Measurements from ENCODE around the gene NBAS.
"Not testable (repeated sequence)": the region's sequence is repeated elsewhere in the genome, so short reads cannot be mapped to it uniquely, and the experiment has no call there.

The NBAS gene

GRCh38 chr2:15527074-15527739 is 33.9 kb downstream of the NBAS start:
- DNase-seq (ENCODE audit: low spot score): no peak

GRCh38 chr2:15521641-15522181 is 39.4 kb downstream of the NBAS start:
- DNase-seq (ENCODE audit: low spot score): no peak

- no peak for DNase-seq (ENCODE audit: low spot score)
These were observed 40.8 kb downstream of the NBAS start for GRCh38 chr2:15520346-15520745.

DNA sequence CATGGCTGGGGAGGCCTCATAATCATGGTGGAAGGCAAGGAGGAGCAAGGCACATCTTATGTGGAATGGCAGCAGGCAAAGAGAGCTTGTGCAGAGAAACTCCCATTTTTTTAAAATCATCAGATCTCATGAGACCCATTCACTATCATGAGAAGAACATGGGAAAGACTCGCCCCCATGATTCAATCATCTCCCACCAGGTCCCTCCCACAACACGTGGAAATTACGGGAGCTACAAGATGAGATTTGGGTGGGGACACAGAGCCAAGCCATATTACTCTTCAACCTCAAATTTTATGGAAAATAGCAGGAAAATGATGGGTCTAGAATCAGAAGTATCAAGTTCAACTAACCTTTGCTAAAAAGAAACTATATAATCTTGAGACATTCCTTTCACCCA is 42.4 kb downstream of the NBAS start:
- not testable (repeated sequence) for DNase-seq (ENCODE audit: low spot score)

- no peak for DNase-seq (ENCODE audit: low spot score)
These were observed 43.3 kb downstream of the NBAS start for GRCh38 chr2:15517793-15518192.

DNA sequence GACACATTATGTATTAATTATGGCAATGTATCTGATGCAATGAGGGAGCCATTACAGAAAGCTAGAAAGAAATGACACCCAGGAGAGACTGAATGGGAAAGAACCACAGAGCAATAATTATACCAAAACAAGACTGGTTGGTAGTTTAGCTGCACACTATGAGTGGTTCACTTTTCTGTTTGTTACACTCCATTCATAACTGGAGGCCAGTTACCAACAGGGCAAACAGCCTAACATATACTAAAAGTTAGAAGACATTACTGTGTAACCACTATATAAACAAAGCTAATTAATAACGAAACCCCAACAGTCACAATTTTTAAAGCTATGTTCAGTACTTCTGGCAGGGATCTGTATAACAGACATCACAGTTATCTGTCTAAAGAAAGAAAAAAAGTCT is 49.4 kb downstream of the NBAS start:
- DNase-seq (ENCODE audit: low spot score): no peak

DNA sequence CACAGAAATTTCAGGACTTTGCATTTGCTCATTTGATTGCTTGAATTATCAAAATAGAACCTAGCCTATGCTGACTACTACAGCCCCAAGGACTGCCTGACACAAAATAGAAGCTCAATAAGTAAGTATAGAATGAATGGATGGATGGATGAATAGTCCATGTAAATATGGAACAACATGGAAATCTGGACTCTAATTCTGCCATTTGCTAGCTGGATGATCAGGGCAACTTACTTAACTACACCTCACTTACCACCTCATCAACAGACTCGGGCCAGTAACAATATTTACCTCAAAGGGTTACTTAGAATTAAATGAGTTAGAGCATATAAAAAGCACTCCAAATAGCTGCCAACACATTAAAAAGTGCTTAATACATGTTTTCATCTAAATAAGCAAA is 50.6 kb downstream of the NBAS start:
- no peak for DNase-seq (ENCODE audit: low spot score)

DNA sequence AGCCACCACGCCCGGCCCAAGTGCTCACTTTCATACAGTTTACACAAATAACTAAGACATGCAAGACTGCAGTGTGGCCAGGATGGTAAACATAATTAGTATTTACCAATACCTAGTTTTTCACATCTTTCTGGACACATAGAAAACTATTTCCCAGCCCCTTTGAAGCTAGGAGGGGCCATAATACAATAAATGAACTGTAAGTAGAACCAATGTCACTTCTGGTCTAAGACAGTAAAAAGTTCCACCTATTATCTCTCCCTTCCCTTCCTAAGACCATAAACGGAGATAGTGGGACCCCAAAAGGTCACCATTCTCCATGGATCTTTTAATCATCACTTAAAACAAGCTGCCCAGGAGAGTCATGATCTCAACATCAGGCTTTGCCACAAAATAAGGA is 51.0 kb downstream of the NBAS start:
- no peak for DNase-seq (ENCODE audit: low spot score)

- no peak for DNase-seq (ENCODE audit: low spot score)
These were observed 53.4 kb downstream of the NBAS start for GRCh38 chr2:15507697-15508096.

- DNase-seq (ENCODE audit: low spot score): no peak
These were observed 54.1 kb downstream of the NBAS start for GRCh38 chr2:15507061-15507460.

DNA sequence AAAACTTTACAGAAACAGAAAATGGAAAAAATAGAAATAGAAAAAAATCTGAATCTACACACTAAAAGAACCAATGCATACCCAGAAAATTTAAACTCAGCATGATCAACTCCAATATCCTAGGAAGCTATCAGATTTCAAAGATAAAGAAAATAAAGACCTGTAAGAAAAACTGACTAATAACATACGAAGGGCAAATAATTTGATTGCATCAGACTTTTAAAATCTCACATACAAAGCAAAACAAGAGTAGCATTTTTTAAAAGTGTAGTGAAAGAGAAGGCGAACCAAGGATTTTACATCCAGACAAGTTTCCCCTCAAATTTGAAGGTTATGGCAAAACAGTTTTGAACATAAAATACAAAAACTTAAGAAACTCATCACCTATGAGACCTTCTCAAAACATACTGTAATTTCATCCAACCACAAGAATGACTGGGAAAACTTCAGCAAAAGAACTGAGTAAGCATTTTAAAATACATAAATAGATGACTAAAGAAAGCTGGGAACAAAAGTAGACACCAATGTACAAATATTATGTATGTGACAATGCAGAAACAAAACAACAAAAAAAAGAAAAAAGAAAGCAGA is 54.8 kb downstream of the NBAS start:
- no peak for DNase-seq (ENCODE audit: low spot score)

DNA sequence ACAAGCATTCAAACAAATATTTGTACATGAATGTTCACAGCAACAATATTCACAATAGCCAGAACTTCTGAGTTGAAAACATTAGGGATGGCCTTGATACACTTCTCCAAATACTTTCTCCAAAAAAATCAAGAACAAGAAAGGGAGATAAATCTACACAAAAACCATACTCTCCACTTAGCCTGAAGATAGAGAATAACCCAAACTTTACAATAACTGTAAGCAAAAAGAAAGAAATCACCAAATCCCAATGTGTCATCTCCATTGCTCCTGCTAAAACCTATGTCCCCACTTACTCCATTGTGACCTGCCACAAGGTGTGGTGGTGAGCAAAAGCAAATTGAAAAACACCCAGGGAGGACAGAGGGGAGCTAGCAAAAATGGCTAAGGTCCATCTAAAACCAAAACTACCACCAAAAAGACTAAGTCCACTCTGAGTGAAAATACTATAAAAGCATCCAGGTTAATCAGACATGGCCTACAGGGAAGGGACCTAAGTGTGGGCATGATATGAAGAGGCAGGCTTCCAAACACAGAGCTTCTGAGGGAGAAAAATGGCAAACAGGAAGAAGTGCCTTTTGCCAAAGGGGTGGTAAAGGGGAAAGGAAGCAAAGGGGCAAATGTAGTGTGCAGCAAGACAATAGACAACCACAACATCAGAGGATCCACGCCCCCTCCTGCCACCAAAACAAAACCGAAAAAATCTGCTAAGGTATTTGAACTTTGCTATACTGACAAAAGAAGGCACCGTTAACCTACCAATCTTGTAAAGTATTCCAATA is 56.1 kb downstream of the NBAS start:
- no peak for DNase-seq (ENCODE audit: low spot score)

GRCh38 chr2:15499251-15499650 is 61.9 kb downstream of the NBAS start:
- not testable (repeated sequence) for DNase-seq (ENCODE audit: low spot score)

- DNase-seq (ENCODE audit: low spot score): no peak
These were observed 62.6 kb downstream of the NBAS start for GRCh38 chr2:15498554-15498953.

- DNase-seq (ENCODE audit: low spot score): no peak
These were observed 66.3 kb downstream of the NBAS start for GRCh38 chr2:15494877-15495276.

GRCh38 chr2:15492773-15493325 is 68.3 kb downstream of the NBAS start:
- DNase-seq (ENCODE audit: low spot score): no peak

GRCh38 chr2:15486770-15487169 is 74.4 kb downstream of the NBAS start:
- DNase-seq (ENCODE audit: low spot score): no peak

- no peak for DNase-seq (ENCODE audit: low spot score)
These were observed 75.2 kb downstream of the NBAS start for GRCh38 chr2:15485949-15486348.

DNA sequence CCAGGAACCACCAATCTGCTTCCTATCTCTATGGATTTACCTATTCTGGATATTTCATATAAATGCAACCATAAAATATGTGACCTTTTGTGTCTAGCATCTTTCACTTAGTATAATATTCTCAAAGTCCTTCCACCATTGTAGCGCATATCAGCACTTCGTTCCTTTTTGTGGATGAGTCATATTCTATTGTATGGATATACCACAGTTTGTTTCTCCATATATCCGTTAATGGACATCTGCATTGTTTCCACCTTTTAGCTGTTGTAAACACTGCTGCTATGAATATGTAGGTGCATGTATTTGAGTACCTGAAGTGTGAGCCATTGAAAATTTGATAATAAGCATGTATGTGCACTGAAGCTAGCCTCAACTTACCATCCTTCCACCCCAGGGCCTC is 80.1 kb downstream of the NBAS start:
- DNase-seq (ENCODE audit: low spot score): no peak

DNA sequence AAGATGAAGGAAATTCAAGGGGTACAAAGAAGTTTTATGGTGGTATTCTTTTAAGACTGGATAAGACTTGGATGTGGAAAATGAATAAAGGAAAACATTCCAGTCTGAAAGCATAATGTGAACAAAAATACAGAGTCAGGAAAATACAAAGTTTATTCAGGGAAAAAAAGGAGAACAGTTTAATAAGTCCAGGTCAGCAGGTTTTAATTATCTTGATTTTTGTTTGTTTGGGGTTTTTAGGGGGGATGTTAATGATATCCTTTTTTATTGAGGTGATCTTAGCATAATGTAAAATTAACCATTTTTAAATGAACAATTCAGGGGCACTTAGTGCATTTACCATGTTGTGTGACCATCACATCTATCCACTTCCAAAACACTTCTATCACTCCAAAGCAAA is 80.6 kb downstream of the NBAS start:
- DNase-seq (ENCODE audit: low spot score): no peak

GRCh38 chr2:15472876-15473275 is 88.3 kb downstream of the NBAS start:
- DNase-seq (ENCODE audit: low spot score): no peak

- DNase-seq (ENCODE audit: low spot score): no peak
These were observed 89.0 kb downstream of the NBAS start for GRCh38 chr2:15472133-15472532.

GRCh38 chr2:15471606-15472005 is 89.5 kb downstream of the NBAS start:
- DNase-seq (ENCODE audit: low spot score): no peak

Data from COLO829 (cell line).